ENCODE results near the gene YIPF1.

DNA sequence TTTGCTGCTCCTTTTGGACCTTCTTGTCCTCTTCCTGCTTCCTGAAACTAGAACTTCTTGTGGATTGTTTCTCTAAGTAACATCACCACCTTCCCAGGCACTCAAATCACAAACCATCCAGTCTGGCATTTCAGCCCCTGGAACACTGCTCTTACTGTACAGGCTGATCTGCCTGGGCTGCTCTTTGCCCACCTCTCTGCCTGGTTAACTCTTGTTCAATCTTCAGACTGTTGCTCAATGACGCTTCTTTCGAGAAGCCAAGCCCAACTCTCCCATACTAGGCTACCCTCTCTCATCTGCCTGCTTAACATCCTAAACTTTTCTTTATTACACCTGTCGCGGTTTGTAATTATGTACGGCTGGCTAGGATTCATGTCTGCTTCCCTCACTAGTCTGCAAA lies 5.0 kb upstream of the YIPF1 start:
- TF ChIP-seq, protein P1, sequence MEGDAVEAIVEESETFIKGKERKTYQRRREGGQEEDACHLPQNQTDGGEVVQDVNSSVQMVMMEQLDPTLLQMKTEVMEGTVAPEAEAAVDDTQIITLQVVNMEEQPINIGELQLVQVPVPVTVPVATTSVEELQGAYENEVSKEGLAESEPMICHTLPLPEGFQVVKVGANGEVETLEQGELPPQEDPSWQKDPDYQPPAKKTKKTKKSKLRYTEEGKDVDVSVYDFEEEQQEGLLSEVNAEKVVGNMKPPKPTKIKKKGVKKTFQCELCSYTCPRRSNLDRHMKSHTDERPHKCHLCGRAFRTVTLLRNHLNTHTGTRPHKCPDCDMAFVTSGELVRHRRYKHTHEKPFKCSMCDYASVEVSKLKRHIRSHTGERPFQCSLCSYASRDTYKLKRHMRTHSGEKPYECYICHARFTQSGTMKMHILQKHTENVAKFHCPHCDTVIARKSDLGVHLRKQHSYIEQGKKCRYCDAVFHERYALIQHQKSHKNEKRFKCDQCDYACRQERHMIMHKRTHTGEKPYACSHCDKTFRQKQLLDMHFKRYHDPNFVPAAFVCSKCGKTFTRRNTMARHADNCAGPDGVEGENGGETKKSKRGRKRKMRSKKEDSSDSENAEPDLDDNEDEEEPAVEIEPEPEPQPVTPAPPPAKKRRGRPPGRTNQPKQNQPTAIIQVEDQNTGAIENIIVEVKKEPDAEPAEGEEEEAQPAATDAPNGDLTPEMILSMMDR (conservative IDR thresholded peaks at IDR 0.05 in 1 of 2, IDR thresholded peaks at IDR 0.05 in 1 of 2; ENCODE audit: low read depth in 1 of 2, low read length in 2 of 2), result no peak
- no peak for TF ChIP-seq EZH2 (IDR thresholded peaks at IDR 0.05; ENCODE audit: low read length, missing control alignments)

Measured in fibroblast of lung (primary cell).